IMR-90 (cell line): ENCODE results near the gene PLD4. TPM values are rescaled to one million over a fixed set of nuclear protein-coding genes. Genes with fewer than 3 reads are reported as not detected.

Source experiments
- ATAC-seq: fragments of 200-7000 bp; cut with Tn5 transposase; 2 replicates; pipeline ENCODE4 v1.9.1; 2020; ENCODE audit warnings: low read depth, mild to moderate bottlenecking, moderate library complexity
- BruUV-seq: library from RNA; stranded (reverse); fragments of 400-500 nt; replicated peaks from 2 replicates; lab custom pipeline; 2021; lab: Mats Ljungman, UMichigan
- CTCF ChIA-PET: fragments of 300-600 bp; formaldehyde crosslinking; extraction: SDS; loops from one replicate; lab custom pipeline; 2021; ENCODE audit warnings: antibody characterized with exemption; lab: Yijun Ruan, JAX
- POLR2A ChIA-PET: fragments of 300-600 bp; sonication (Branson Sonifier 250); formaldehyde crosslinking; loops from one replicate; lab custom pipeline; 2022; ENCODE audit warnings: antibody characterized with exemption; ENCODE audit not compliant: unreplicated experiment; lab: Charles Lee
- DNase-seq: peaks from one replicate; pipeline ENCODE4 v3.0.0; 2013
- H2AFZ ChIP-seq: replicated peaks from 2 replicates; pipeline ENCODE3; 2013; ENCODE audit warnings: low read length, mild to moderate bottlenecking; ENCODE audit not compliant: poor library complexity
- H2AK5ac ChIP-seq: 2 replicates; pipeline ENCODE4 v1.6.1; 2013; ENCODE audit warnings: low read depth, low read length, inconsistent platforms
- H2AK9ac ChIP-seq: replicated peaks from 2 replicates; pipeline ENCODE3; 2013; ENCODE audit warnings: mild to moderate bottlenecking, low read depth, low read length, moderate library complexity; ENCODE audit not compliant: poor library complexity
- H2BK120ac ChIP-seq: 2 replicates; pipeline ENCODE4 v1.6.1; 2013; ENCODE audit warnings: low read depth, low read length, inconsistent platforms
- H2BK15ac ChIP-seq: 3 replicates; pipeline ENCODE4 v1.6.1; 2013; ENCODE audit warnings: low read depth, low read length, inconsistent platforms
- H2BK20ac ChIP-seq: 2 replicates; pipeline ENCODE4 v1.6.1; 2013; ENCODE audit warnings: low read depth, mild to moderate bottlenecking, inconsistent platforms, low read length, moderate library complexity
- H2BK5ac ChIP-seq: 2 replicates; pipeline ENCODE4 v1.6.1; 2013; ENCODE audit warnings: mild to moderate bottlenecking, low read depth, low read length, inconsistent platforms; ENCODE audit not compliant: poor library complexity, severe bottlenecking
- H3K14ac ChIP-seq: replicated peaks from 2 replicates; pipeline ENCODE4 v1.6.1; 2013; ENCODE audit warnings: low read depth, low read length, inconsistent platforms
- H3K18ac ChIP-seq: 2 replicates; pipeline ENCODE4 v1.6.1; 2013; ENCODE audit warnings: low read depth, low read length, control low read depth
- H3K23ac ChIP-seq: 2 replicates; pipeline ENCODE4 v1.6.1; 2013; ENCODE audit warnings: low read depth, low read length, inconsistent platforms
- H3K27ac ChIP-seq: 2 replicates; pipeline ENCODE4 v1.5.1; 2013; ENCODE audit warnings: mild to moderate bottlenecking, control low read depth, low read length; ENCODE audit not compliant: insufficient read depth
- H3K27me3 ChIP-seq: 2 replicates; pipeline ENCODE4 v1.6.1; 2013; ENCODE audit warnings: low read length; ENCODE audit not compliant: control insufficient read depth, insufficient read depth
- H3K36me3 ChIP-seq: 2 replicates; pipeline ENCODE4 v1.6.1; 2013; ENCODE audit warnings: low read length, mixed read lengths; ENCODE audit not compliant: control insufficient read depth, insufficient read depth
- H3K4ac ChIP-seq: 2 replicates; pipeline ENCODE4 v1.6.1; 2013; ENCODE audit warnings: low read depth, low read length, inconsistent platforms
- H3K4me1 ChIP-seq: 2 replicates; pipeline ENCODE4 v1.6.1; 2013; ENCODE audit warnings: low read length, mixed read lengths; ENCODE audit not compliant: control insufficient read depth, insufficient read depth
- H3K4me2 ChIP-seq: 2 replicates; pipeline ENCODE4 v1.6.1; 2013; ENCODE audit warnings: low read depth, mild to moderate bottlenecking, control low read depth, low read length, moderate library complexity
- H3K4me3 ChIP-seq: 2 replicates; pipeline ENCODE4 v1.5.1; 2013; ENCODE audit warnings: low read depth, mild to moderate bottlenecking, control low read depth, low read length, moderate library complexity; ENCODE audit not compliant: insufficient read depth
- H3K56ac ChIP-seq: 2 replicates; pipeline ENCODE4 v1.6.1; 2013; ENCODE audit warnings: low read length, inconsistent platforms; ENCODE audit not compliant: insufficient read depth; ENCODE audit errors: extremely low read depth
- H3K79me1 ChIP-seq, 2 experiments: 2 replicates each; pipeline ENCODE4 v1.6.1; 2013; ENCODE audit warnings: low read length in 2 of 2, inconsistent platforms in 1 of 2, low read depth in 1 of 2
- H3K9ac ChIP-seq: 2 replicates; pipeline ENCODE4 v1.6.1; 2013; ENCODE audit warnings: low read depth, low read length, control low read depth
- H3K9me1 ChIP-seq: 2 replicates; pipeline ENCODE4 v1.6.1; 2013; ENCODE audit warnings: low read length, inconsistent platforms; ENCODE audit not compliant: insufficient read depth
- H3K9me3 ChIP-seq: 2 replicates; pipeline ENCODE4 v1.6.1; 2013; ENCODE audit warnings: low read length; ENCODE audit not compliant: control insufficient read depth, insufficient read depth
- H4K20me1 ChIP-seq: 2 replicates; pipeline ENCODE4 v1.6.1; 2013; ENCODE audit warnings: low read length, inconsistent platforms; ENCODE audit not compliant: insufficient read depth
- H4K5ac ChIP-seq: 2 replicates; pipeline ENCODE4 v1.6.1; 2013; ENCODE audit warnings: mild to moderate bottlenecking, low read depth, low read length, control low read depth
- H4K8ac ChIP-seq, 2 experiments: 2 replicates each; pipeline ENCODE4 v1.6.1; 2013; ENCODE audit warnings: low read depth in 2 of 2, low read length in 2 of 2, control low read depth in 1 of 2, inconsistent platforms in 1 of 2
- H4K91ac ChIP-seq: 2 replicates; pipeline ENCODE4 v1.6.1; 2013; ENCODE audit warnings: low read depth, low read length, inconsistent platforms; ENCODE audit not compliant: insufficient read depth
- BHLHE40 ChIP-seq: fragments of 150-350 bp; IDR thresholded peaks from 2 replicates; pipeline ENCODE4 v1.6.1; 2016; ENCODE audit warnings: mild to moderate bottlenecking, low read depth, low read length
- CEBPB ChIP-seq: IDR thresholded peaks from 2 replicates; pipeline ENCODE4 v1.6.1; 2012; ENCODE audit warnings: low read depth, low read length, improper control_type of control experiment
- CHD1 ChIP-seq: IDR thresholded peaks from 2 replicates; pipeline ENCODE4 v1.6.1; 2012; ENCODE audit warnings: low read depth, low read length, improper control_type of control experiment
- FOS ChIP-seq: fragments of 150-350 bp; IDR thresholded peaks from 2 replicates; pipeline ENCODE4 v1.6.1; 2016; ENCODE audit warnings: low read depth, low read length
- MAFK ChIP-seq: IDR thresholded peaks from 2 replicates; pipeline ENCODE4 v1.6.1; 2012; ENCODE audit warnings: low read depth, low read length, improper control_type of control experiment
- MAZ ChIP-seq: IDR thresholded peaks from 2 replicates; pipeline ENCODE4 v1.6.1; 2012; ENCODE audit warnings: low read depth, mild to moderate bottlenecking, low read length, improper control_type of control experiment, moderate library complexity, borderline replicate concordance
- MXI1 ChIP-seq: IDR thresholded peaks from 2 replicates; pipeline ENCODE4 v1.6.1; 2012; ENCODE audit warnings: low read depth, mild to moderate bottlenecking, low read length, moderate library complexity, borderline replicate concordance
- NFE2L2 ChIP-seq: fragments of 150-350 bp; IDR thresholded peaks from 2 replicates; pipeline ENCODE4 v1.6.1; 2016; ENCODE audit warnings: low read depth, mild to moderate bottlenecking, low read length
- POLR2A ChIP-seq: IDR thresholded peaks from 2 replicates; pipeline ENCODE4 v1.6.1; 2012; ENCODE audit warnings: mild to moderate bottlenecking, low read depth, low read length
- RAD21 ChIP-seq: IDR thresholded peaks from 2 replicates; pipeline ENCODE4 v1.6.1; 2012; ENCODE audit warnings: low read length, improper control_type of control experiment
- RCOR1 ChIP-seq: IDR thresholded peaks from 2 replicates; pipeline ENCODE4 v1.6.1; 2012; ENCODE audit warnings: mild to moderate bottlenecking, low read length, improper control_type of control experiment; ENCODE audit not compliant: insufficient replicate concordance
- RFX5 ChIP-seq: IDR thresholded peaks from 2 replicates; pipeline ENCODE4 v1.8.0; 2012; ENCODE audit warnings: low read depth, mild to moderate bottlenecking, low read length, moderate library complexity
- SMC3 ChIP-seq: fragments of 150-350 bp; IDR thresholded peaks from 2 replicates; pipeline ENCODE4 v1.6.1; 2016; ENCODE audit warnings: low read depth, mild to moderate bottlenecking, antibody characterized with exemption, low read length, moderate library complexity
- WGBS, 2 experiments: methylation state at CpG; one replicate each; pipeline versions ENCODE4 v1.1.5 to v1.1.7; 2013; ENCODE audit warnings: missing lambda C conversion rate in 2 of 2; ENCODE audit not compliant: insufficient read length in 1 of 2; ENCODE audit errors: extremely low coverage in 2 of 2; 5-methylcytosine and 5-hydroxymethylcytosine counted together
- dilution Hi-C: fragments of 300-500 bp; cut with HindIII; formaldehyde crosslinking; loops from one replicate; pipeline ENCODE4 v1.14.3; 2018; ENCODE audit warnings: low sequenced_read_pairs; ENCODE audit not compliant: unreplicated experiment
- in situ Hi-C: fragments of 300-500 bp; cut with MboI; formaldehyde crosslinking; loops from 3 replicates; pipeline ENCODE4 v1.14.3; 2019; ENCODE audit warnings: low sequenced_read_pairs, inconsistent platforms, mixed read lengths
- intact Hi-C: fragments of 100-400 bp; cut with micrococcal nuclease; formaldehyde crosslinking; loops from 2 replicates; pipeline ENCODE4 v1.10.0; 2022
- polyA plus RNA-seq, 3 experiments: library from polyadenylated mRNA; depleted of rRNA; stranded (reverse); fragments of >200 nt; gene quantifications; 2 replicates each; pipeline ENCODE4 v1.2.3, GENCODE V29; 2012; ENCODE audit warnings: low replicate concordance in 1 of 3
- total RNA-seq: library from RNA; depleted of rRNA; stranded (reverse); fragments of >200 nt; gene quantifications from 2 replicates; pipeline ENCODE4 v1.2.3, GENCODE V29; 2012
- TF ChIP-seq, protein P1 (sequence below): fragments of 150-350 bp; IDR thresholded peaks from 2 replicates; pipeline ENCODE4 v1.6.1; 2017; ENCODE audit warnings: mild to moderate bottlenecking, antibody characterized with exemption, low read length, low read depth
- TF ChIP-seq, protein P2 (sequence below): conservative IDR thresholded peaks from 2 replicates; pipeline ENCODE4 v1.5.1; 2012; ENCODE audit warnings: mild to moderate bottlenecking, low read depth, low read length, improper control_type of control experiment
- TF ChIP-seq, protein P3 (sequence below): fragments of 150-350 bp; IDR thresholded peaks from 2 replicates; pipeline ENCODE4 v1.6.1; 2016; ENCODE audit warnings: low read depth, mild to moderate bottlenecking, low read length, moderate library complexity, borderline replicate concordance

PLD4 gene
- total and polyA plus RNA-seq, 2 of the 4 experiments (the other 2 are of a cell fraction) = 0.05 TPM; not detected in 1

DNA sequence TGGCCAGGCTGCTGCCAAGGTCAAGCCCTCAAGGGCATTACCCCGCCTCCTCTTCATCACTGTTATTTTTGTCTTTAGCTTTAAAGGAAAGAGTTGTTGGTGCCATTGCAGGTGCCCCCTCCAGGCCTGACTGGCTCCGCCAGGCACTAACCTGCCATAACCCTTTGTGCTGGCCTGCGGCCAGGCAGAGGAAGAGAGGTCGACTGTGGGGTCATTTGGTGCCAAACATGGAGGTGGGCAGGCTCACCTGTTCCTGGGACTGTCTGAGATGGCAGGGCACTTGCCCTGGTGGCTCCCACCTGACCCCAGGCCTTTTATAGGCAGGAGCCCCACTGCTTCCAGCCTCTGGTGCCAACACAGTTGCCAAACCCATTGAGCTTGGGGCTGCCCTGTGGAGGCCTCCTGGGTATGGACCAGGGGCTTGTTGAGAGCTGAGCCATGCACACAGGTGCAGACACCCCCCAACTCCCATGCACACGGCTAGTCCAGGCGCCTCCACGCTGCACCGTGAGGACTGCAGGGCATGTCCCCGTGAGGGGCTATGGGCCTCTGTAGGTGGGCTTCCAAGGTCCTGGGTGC, 29.4 kb upstream of the PLD4 start:
- Histone ChIP-seq H2AK5ac (no peak overlapping the region), H3K9me3 (no peaks in the 10 kb centered on the region), H4K91ac (no peak overlapping the region), H3K9ac (no peak overlapping the region), H3K27ac (no peak overlapping the region), H3K4ac (no peak overlapping the region), H3K4me2 (no peak overlapping the region), H3K36me3 (peaks cover 10% of the 10 kb centered on the region; the same call in 1 of the 2 replicates), H3K9me1 (no peaks in the 10 kb centered on the region), H2BK15ac (no peak overlapping the region), H3K18ac (no peak overlapping the region), H3K4me3 (no peak overlapping the region), H2AK9ac (no peak overlapping the region), H2BK120ac (no peak overlapping the region), H3K23ac (no peak overlapping the region), H3K56ac (no peak overlapping the region), H3K79me1 (no peaks in the 10 kb centered on the region), H2BK20ac (no peak overlapping the region), H4K8ac (no peak overlapping the region), H3K4me1 (no peaks in the 10 kb centered on the region; the same call in 1 of the 2 replicates), H3K27me3 (peaks cover 5% of the 10 kb centered on the region), H4K5ac (no peak overlapping the region), H4K20me1 (no peaks in the 10 kb centered on the region; the same call in none of the 2 replicates), H2AFZ (no peak overlapping the region), H3K14ac (no peak overlapping the region), H2BK5ac (no peak overlapping the region)
- intact Hi-C loops (no loop called here), dilution Hi-C loops (no loop called here), in situ Hi-C loops (no loop called here)
- 70% methylated on average over 2 of the region's 9 CpGs; no CpG with 5 or more reads in 1 of the 2 experiments for WGBS, 2 experiments
- ATAC-seq = no peak
- ChIA-PET CTCF (interaction anchor here (1.0 kb wide), 1 partner anchor 150 kb away, joined by 3 read pairs; no protein-coding TSS in a partner anchor), POLR2A (no interaction called here)
- BruUV-seq = no TSS peak
- no peak for TF ChIP-seq RCOR1
- no peak for TF ChIP-seq CEBPB
- no peak for TF ChIP-seq MXI1
- TF ChIP-seq, protein P1, sequence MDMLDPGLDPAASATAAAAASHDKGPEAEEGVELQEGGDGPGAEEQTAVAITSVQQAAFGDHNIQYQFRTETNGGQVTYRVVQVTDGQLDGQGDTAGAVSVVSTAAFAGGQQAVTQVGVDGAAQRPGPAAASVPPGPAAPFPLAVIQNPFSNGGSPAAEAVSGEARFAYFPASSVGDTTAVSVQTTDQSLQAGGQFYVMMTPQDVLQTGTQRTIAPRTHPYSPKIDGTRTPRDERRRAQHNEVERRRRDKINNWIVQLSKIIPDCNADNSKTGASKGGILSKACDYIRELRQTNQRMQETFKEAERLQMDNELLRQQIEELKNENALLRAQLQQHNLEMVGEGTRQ = no peak
- no peak for TF ChIP-seq BHLHE40
- no peak for TF ChIP-seq NFE2L2
- no peak for TF ChIP-seq MAZ
- no peak for TF ChIP-seq RAD21
- TF ChIP-seq, protein P2, sequence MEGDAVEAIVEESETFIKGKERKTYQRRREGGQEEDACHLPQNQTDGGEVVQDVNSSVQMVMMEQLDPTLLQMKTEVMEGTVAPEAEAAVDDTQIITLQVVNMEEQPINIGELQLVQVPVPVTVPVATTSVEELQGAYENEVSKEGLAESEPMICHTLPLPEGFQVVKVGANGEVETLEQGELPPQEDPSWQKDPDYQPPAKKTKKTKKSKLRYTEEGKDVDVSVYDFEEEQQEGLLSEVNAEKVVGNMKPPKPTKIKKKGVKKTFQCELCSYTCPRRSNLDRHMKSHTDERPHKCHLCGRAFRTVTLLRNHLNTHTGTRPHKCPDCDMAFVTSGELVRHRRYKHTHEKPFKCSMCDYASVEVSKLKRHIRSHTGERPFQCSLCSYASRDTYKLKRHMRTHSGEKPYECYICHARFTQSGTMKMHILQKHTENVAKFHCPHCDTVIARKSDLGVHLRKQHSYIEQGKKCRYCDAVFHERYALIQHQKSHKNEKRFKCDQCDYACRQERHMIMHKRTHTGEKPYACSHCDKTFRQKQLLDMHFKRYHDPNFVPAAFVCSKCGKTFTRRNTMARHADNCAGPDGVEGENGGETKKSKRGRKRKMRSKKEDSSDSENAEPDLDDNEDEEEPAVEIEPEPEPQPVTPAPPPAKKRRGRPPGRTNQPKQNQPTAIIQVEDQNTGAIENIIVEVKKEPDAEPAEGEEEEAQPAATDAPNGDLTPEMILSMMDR = no peak
- TF ChIP-seq, protein P3, sequence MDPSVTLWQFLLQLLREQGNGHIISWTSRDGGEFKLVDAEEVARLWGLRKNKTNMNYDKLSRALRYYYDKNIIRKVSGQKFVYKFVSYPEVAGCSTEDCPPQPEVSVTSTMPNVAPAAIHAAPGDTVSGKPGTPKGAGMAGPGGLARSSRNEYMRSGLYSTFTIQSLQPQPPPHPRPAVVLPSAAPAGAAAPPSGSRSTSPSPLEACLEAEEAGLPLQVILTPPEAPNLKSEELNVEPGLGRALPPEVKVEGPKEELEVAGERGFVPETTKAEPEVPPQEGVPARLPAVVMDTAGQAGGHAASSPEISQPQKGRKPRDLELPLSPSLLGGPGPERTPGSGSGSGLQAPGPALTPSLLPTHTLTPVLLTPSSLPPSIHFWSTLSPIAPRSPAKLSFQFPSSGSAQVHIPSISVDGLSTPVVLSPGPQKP = no peak
- TF ChIP-seq CHD1 = no peak
- no peak for TF ChIP-seq RFX5
- TF ChIP-seq MAFK = no peak
- TF ChIP-seq POLR2A = no peak
- TF ChIP-seq FOS = no peak
- TF ChIP-seq SMC3 = no peak
- DNase-seq = no peak
